SK-N-SH treated with all-trans-retinoic acid at 6 μM for 48 hours (cell line): ENCODE measurements around the gene DAB2.

Experiments
- ARNTL ChIP-seq: fragments of 450-650 bp; formaldehyde crosslinking; IDR thresholded peaks from 2 replicates; pipeline ENCODE4 v1.5.0; 2020; ENCODE audit warnings: low read depth, mild to moderate bottlenecking, moderate library complexity, borderline replicate concordance
- RARB ChIP-seq: fragments of 250-450 bp; sonication (Bioruptor Pico); IDR thresholded peaks from 2 replicates; pipeline ENCODE4 v1.8.0; 2021; ENCODE audit warnings: mild to moderate bottlenecking, moderate library complexity
- TCF4 ChIP-seq: fragments of 250-450 bp; sonication (Bioruptor Pico); IDR thresholded peaks from 2 replicates; pipeline ENCODE4 v1.8.0; 2021; ENCODE audit warnings: mild to moderate bottlenecking, moderate library complexity, borderline replicate concordance
- ZNF8 ChIP-seq: fragments of 450-650 bp; formaldehyde crosslinking; IDR thresholded peaks from 2 replicates; pipeline ENCODE4 v1.5.0; 2020; ENCODE audit warnings: mild to moderate bottlenecking, moderate library complexity
- TF ChIP-seq, protein P1 (sequence below): fragments of 250-450 bp; sonication (Bioruptor Pico); IDR thresholded peaks from 2 replicates; pipeline ENCODE4 v1.8.0; 2020; ENCODE audit warnings: mild to moderate bottlenecking, moderate library complexity, borderline replicate concordance

DNA sequence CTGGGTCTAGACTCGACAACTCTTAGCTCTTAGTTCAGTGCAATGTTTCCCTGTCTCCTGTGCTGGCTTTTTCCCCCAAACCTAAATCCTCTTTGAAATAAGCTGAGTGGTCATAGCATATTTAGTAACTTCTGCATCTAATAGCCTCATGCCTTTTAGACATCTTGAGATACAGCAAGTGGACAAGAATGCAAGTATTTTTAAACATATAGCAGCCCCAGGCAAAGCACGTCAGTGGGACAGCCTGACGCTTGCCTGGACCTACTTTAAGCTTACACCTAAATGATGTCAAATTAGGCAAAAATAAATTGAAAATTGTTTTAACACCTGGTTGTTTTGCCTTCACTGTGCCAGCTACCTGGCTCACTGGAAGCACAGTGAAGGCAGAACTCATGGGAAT lies 68.5 kb downstream of the DAB2 start:
- TF ChIP-seq ARNTL (CRISPR knock-in tag): no peak
- TF ChIP-seq ZNF8: no peak
- TF ChIP-seq, protein P1, sequence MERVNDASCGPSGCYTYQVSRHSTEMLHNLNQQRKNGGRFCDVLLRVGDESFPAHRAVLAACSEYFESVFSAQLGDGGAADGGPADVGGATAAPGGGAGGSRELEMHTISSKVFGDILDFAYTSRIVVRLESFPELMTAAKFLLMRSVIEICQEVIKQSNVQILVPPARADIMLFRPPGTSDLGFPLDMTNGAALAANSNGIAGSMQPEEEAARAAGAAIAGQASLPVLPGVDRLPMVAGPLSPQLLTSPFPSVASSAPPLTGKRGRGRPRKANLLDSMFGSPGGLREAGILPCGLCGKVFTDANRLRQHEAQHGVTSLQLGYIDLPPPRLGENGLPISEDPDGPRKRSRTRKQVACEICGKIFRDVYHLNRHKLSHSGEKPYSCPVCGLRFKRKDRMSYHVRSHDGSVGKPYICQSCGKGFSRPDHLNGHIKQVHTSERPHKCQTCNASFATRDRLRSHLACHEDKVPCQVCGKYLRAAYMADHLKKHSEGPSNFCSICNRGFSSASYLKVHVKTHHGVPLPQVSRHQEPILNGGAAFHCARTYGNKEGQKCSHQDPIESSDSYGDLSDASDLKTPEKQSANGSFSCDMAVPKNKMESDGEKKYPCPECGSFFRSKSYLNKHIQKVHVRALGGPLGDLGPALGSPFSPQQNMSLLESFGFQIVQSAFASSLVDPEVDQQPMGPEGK: no peak
- no peak for TF ChIP-seq TCF4 (CRISPR knock-in tag)
- TF ChIP-seq RARB (CRISPR knock-in tag): no peak
